ENCODE data around the gene SEC24D.

SEC24D gene

DNA sequence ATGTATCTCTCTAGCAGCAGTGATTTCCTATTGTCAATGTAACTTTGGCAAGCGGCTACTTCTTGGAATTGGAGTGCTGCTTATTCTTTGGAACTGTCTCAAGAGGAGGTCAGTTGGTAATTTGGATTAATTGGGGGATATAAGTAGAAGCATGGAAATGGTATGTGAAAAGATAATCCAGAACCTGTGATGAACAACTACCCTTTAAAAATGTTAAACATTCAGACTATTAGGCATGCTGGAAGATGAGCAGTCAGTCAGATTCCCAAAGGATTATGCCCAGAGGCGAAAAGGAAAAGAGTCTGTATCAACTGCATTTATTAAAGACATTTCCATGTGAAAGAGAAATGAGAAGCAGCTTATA is 62.5 kb downstream of the SEC24D start:
- DNase-seq (ENCODE audit: low read depth) = no peak

DNA sequence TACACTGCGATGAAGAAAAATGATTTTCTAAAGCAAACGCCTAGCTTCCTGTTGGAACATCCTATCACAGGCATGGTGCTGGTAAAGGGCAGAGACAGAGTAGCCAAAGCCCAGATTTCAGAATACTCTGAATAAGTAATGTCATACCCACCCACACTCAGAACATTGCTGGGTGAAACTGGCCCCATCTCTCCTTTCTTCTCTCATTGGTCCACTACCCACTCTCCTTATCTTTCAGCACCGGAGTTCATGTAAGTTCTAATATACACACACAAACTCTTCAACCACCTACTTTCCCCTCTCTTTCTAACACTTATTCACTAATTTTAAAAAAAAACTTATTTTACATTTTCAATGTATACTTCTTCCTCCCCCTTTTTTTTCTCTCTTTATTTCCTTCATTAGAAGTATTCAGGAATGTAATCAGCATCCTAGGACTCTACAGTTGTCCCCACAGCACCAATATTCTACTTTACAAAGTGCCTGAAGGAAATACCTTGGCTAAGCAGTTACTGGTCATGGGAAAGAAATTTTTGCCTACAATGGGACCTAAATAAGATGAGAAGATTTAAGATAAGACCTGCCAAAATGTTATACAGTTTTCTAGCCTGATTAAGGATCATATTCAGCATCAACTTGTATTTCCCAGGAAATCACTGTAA is 63.0 kb downstream of the SEC24D start:
- DNase-seq (ENCODE audit: low read depth) = no peak

DNA sequence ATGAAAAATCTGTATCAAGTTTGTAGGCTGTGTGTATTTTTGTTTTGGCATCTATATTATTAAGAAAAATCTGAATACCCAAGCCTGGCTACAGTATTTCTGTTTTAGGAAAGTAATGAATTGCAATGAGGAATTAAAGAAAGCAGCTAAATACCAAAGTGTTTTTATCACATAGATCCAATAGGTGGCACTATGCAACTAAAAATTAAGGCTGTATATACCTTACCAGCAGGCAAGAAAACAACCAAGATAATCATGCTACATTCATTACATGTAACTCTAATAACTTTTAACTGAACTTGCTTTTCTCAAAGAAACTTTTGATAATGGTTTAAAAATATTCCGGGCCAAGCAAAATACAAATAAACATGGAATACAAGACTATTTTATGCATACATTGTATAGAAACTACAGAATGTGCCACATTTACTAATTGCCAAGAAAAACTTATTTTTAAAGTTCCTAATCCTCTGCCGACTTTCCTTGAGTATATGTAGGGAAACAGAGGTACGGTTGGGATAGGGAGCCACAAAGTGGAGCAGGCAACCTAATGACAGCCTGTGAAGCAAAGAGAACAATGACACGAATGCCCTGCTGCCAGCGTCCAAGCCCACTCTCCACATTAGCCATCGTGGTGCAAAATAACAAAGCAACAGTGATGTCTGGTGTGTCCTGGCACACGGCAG is 63.7 kb downstream of the SEC24D start:
- no peak for DNase-seq (ENCODE audit: low read depth)

DNA sequence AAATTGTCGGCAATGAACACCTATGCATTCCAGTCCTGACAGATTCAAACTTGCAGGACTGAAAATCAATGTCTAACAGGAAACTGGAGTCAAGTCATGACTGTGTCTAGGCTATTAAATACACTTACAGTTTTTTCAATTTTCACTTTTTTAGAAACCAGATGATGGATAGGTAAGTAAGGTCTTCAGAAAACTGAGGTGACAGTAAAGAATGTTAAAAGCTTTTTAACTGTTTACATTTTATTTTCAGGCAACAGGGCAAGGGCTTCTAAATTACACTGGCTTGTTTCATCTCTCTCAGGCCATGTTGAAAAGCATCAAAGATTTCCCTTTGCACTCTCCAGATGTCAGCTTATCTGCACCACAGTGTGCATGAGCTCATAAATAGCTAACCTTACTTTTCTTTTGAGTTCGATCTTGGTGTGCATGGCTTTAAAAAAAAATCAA is 65.2 kb downstream of the SEC24D start:
- DNase-seq (ENCODE audit: low read depth) = no peak

DNA sequence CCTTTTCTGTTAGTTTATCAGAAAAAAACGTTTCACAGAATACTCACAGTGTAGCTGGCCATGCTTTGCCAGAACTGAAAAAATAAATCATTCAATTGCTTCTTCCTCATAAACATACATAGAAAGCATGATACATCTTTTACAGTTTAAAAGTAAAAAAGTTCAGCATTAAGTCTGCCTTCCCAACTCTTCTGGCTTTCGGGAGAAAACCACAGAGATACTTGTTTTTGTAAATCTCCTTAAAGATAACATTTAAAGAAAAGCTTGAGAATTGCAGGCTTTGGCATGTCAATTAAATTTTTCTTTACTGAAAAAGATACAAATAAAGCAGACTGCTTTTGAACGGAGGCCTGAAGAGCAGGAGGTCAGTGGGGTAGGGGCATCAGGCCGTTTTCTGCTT is 66.8 kb downstream of the SEC24D start:
- DNase-seq (ENCODE audit: low read depth) = no peak

DNA sequence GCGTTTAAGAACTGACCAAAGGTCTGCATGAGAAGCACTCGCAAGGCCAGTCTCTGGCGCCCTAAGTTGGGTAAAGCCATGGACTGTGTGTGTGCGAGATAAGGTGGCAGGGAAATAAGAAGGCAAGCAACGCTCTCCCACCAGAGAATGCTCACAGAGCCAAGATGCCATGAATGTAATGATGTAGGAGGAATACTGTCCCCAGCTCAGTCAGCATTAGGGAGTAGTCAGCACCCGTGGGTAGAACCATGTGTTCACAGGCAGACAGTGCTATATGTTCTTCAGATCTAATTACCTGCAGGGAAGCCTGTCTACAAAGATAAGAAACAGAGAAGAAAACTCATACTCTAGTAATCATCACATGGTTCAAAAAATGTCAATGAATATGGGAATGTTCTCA is 68.8 kb downstream of the SEC24D start:
- DNase-seq (ENCODE audit: low read depth) = no peak

DNA sequence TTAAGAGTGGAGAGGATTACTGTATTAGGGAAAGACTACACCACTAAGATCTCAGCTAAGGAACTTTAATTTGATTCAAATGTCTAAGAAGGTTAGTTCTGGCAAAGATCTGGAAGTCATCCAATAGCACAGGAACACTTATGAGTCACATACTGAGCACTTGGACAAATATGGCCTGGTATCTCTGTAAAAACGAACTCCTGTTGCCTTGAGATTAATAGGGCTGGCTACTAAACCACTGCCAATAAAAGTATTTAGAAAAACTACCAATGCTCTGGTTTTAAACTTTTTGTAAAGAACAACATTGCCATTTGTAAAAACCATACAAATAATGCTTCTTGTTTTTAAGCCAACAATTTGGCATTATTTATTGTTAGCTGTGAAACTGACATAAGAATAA is 70.5 kb downstream of the SEC24D start:
- DNase-seq (ENCODE audit: low read depth) = no peak

DNA sequence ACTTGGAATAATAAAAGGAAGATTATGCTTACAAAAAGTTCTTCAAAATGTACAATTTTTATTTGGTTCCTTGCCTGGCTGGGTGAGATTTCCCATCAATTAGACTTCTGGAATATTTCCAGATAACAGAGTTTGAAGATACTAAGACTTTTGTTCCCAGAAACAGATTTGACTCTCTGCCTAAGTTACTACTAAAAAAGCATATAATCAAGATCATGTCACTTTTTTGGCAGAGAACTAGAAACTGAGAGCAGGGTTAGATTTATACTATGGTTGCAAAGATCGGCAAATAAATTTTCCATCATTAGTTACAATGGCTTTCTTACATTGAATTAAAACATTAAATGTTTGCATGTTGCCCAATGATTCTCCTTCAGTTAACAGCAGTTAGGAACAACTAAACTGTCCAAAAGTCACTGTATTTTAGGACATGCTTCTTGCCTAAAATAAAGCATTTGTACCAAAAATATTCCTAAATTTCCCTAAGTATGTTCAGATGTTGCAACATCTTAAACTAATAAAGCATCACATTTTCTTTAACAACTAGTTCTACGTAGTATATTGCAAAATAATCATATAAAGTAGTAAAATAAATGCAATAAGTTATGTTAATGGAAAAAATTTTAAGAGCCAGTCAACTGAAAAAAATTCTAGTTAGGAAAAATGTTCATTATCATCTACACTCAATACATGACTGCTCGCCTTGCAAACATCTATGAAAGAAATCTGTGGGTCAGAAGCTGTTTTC is 73.0 kb downstream of the SEC24D start:
- DNase-seq (ENCODE audit: low read depth) = no peak

DNA sequence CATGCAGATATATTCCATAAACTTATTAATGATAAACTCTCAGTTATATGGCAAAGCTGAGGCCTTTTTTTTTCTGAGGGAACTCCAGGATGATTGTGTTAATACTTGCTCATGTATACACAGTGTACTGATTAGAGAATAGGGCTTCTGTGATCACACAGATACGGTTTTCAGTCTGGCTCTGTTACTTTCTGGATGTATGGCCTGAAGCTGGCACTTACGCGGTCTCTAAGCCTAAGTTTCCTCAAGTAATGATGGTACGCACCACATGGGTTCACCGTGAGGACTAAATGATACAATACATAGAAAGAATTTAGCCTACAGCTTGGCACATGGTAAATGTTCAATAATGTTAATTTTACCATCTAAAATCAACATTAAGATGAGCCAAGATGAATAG is 73.8 kb downstream of the SEC24D start:
- DNase-seq (ENCODE audit: low read depth) = no peak

DNA sequence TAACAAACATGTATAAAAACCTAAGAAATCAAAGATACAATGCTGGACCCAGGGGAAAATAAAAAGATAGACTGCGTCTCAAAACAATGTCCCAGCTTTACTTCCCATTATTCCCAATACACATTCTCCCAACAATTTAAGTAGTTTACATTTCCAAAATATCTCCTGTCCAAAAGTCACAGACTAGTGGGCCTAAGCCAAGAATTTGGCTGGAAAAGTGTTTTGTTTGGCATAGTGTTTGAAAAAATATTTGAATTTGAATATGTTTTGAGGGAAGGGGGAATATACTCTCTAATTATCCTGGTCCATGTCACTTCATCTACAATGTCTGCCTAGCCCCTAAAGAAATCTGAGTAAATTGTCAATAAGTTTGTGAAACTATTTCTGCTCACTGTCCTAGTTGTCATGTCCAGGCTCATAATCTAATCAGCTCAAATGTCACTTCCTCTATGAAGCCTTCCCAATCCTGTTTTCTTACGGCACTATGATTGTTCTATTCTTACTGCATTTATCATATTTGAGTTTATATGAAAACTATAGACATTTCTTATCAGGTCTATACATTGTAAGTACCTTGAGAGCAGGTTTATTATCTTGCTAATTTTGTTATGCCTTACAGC is 74.4 kb downstream of the SEC24D start:
- no peak for DNase-seq (ENCODE audit: low read depth)

DNA sequence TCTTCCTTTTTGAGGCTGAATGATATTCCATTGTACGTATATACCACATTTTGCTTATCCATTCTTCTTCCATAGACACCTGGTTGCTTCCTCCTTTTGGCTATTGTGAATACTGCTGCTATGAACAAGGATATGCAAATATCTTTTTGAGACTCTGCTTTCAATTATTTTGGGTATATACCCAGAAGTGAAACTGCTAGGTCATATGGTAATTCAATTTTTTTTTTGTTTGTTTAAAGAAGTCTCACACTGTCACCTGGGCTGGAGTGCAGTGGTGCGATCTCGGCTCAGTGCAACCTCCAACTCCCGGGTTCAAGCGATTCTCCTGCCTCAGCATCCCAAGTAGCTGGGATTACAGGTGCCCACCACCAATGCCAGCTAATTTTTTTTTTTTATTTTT is 75.4 kb downstream of the SEC24D start:
- DNase-seq (ENCODE audit: low read depth) = no peak

DNA sequence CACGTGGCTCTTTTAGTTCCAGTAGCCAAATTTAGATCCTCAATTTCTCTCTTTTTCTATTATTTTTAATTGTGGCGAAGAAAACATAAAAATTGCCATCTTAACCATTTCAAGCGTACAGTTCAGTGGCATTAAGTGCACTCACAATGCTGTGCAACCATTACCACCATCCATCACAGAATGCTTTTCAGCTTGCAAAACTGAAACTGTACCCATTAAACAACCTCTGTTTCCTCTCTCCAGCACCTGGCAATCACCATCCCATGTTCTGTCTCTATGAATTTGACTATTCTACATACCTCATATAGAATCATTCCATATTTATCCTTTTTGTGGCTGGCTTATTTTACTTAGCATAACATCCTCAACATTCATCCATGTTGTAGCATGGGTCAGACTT is 75.8 kb downstream of the SEC24D start:
- DNase-seq (ENCODE audit: low read depth) = no peak

DNA sequence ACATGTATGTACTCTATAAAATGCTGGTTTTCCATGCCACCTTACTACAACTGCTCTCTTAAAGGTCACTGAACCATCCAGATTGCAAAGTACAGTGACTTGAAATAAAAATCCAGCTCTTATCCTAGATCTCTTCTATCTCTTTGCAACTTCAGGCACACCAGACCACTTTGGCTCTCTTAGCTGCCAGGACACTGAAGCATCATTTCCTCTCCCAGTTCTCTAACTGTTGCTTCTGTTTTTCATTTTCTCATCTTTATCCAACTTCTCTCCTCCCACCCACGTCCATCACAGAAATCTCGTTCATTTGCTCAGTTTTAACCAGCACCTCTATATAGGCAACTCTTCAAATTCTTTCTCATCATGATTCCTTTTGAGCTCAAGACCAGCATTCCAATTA is 76.4 kb downstream of the SEC24D start:
- no peak for DNase-seq (ENCODE audit: low read depth)

DNA sequence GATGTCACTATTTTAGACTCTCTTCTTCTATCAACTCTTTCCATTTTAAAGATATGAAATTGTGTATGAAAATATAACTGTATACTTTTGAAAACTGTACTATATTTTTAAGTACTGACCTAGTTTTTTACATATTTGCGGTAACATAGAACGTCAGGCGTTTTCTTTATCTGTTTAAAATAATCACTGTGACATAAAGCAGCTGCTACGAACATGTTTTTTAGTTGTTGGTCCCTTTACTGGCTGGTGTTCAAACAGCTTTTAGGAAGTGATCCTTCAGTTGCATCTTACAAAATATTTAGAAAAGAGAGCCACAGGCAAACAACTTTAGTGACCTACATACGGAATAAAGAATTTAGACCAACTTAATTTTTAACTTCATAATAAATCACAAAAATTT is 77.6 kb downstream of the SEC24D start:
- DNase-seq (ENCODE audit: low read depth) = no peak

DNA sequence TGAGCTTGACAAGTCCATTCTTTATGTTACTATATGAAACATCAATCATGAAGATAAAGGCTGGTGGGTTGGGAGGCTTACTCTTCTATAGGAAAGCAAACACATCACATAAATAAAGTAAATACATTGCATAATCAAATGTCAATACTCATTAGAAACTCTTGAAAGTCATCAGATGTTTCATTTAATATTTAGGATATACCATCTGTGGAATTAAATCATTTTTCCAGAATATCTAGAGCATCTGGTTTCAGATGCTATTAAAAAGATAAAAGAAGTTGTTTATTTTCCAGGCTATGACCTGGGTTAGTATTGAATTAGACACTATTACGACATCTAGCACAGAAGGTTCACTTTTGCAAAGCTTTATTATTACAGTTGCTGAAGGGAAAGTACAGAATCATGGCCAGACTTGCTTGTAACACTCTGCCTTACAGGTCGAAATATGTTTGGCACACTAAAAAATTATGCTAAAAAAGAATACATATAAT is 78.1 kb downstream of the SEC24D start:
- DNase-seq (ENCODE audit: low read depth) = no peak

DNA sequence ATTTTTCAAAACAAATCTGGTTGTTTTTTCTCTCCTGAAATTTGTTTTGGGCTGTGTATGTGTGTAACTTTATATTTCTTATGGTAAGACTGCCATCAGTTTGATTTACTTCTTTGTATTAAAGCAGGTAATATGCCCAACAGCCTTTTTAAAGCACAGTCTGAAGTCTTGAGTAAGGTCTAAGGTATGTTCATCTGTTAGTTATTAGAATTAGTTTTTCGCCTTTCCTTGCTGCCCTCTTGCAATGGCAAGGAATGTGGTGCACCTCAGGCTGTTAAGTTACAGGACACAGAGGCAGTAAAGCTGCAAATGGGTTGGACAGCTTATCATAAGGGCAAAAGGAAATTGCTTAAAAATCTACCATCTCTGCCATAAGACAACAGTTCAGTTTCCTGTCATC is 79.0 kb downstream of the SEC24D start:
- no peak for DNase-seq (ENCODE audit: low read depth)

DNA sequence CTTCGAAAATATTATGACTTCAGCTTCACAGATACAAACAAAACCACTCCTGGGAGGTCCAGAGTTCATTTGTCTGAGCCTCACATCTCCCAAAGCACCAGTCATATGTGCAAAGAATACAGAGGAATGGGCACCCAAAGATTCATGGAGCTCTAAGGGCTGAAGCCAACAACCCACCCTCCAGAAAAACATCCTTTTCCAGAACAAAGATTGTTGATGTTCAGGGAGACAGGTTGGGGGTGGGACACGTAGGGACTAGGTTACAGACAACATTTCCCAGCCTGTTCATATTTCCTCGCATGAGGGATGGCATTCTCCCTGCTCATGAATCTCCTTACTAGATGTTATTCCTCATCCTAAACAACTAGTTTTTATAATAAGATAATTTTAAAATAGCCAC is 79.5 kb downstream of the SEC24D start:
- no peak for DNase-seq (ENCODE audit: low read depth)

DNA sequence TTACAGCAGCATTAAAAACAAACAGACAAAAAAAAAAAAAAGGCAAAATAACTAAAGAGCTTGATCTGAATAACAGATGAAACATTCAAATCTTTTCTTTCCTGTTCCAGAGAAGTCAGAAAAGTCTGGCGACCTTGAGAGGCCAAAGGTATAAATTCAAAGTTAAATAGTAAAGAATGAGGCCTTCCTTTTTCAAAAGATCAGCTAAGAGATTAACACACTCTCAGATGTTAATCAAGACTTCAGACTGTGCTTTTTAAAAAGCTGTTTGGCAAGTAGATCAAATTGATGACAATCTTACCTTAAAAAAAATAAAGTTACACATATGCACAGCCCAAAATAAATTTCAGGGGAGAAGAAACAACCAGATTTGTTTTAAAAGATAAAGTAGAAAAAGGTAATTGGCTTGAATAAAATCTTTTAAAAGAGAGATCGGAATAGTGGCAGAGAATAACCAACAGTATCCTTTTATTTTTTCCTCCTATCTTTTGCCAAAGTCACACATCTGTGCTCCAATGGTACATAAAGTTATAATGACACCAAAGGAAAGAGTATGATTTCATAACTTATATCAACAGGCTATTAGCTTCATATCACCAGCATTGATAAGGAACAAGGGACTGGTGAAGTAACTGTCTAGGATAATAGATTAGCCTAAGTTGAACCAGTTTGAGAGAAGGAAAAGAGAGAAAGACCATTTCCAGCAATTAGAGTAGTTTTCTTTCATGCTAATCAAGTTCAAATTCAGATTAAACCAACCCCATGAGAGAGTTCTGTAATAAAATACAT is 80.3 kb downstream of the SEC24D start:
- DNase-seq (ENCODE audit: low read depth) = no peak

DNA sequence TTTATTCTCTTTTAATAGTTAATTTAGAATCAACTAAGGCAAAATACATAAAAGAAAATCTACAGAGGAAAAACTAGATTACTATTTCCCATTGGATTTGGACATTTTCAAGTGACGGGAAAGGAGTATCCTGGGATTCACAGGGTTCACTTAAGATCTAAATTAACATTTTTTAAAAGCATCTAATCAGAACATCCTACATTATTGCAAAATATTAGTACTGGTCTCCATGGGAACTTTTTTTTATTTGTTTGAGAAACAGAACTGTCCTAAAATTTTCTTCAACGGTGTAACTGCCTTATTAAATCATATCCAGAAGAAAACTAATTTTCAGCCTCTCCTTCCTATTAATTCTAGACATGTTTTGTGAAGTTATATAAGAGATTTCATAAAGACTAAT is 81.0 kb downstream of the SEC24D start:
- no peak for DNase-seq (ENCODE audit: low read depth)

DNA sequence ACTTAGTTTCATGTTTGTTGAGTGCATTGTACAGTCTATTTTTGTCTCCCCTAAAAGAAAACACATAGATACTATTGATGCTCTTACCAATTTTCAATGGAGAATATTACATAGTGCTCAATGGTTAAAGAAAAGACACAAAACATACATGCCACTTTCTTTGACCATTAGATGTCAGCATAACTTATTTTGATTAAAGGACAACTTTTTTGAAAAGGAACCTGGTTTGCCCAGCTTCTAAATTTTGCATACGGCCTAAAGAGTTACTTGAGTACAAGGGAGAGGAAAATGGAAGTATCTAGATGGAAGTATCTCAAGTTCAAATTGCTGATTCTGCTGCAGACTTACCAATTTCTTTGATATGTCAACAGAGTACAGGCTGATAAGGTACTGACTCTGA is 82.2 kb downstream of the SEC24D start:
- no peak for DNase-seq (ENCODE audit: low read depth)

DNA sequence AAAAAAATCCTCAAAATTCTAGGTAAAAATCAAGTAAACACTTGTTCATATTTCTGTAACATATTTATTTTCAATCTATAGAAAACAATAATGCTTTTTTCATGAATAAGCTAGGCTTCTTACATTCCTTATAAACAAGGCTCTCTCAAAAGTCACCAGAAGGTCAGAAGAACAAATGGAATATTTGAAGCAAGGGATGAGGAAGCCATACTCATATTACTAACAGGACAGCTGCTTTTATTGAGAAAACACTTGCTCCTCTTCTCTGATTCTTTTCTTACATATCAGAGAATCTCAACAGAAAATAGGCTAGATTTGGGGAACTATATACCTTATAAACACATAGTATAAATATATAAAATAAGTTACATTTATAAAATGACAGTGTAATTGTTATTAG is 82.8 kb downstream of the SEC24D start:
- DNase-seq (ENCODE audit: low read depth) = no peak

DNA sequence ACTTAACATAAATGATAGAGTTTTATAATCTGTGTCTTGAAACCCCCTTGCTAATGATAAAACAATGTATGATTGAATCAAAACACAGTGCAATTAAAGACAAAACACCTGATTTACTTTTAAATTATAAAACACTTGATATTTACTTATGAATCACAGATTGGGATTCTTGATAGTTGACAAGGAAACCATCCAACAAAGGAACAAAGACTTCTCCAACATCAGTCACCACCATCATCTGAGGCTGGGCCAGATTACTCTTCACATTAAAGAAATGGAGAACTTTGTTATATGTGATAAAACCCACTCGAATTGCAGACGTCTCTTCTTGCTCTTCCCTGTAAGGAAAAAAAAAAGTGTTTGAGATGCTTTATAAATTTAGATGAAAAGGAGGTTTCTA is 83.4 kb downstream of the SEC24D start:
- DNase-seq (ENCODE audit: low read depth) = no peak

Data from activated T-cell treated with anti-CD3 and anti-CD28 coated beads for 48 hours (primary cell).